Endothelial cell of umbilical vein (primary cell): ENCODE measurements around the gene NCK2. TPM values are rescaled to one million over a fixed set of nuclear protein-coding genes. Genes with fewer than 3 reads are reported as not detected.

ENCODE experiments used
- BruUV-seq: library from RNA; stranded (reverse); fragments of 400-500 nt; replicated peaks from 2 replicates; lab custom pipeline; 2021; lab: Mats Ljungman, UMichigan
- CTCF ChIA-PET: fragments of 300-600, 350-600 bp; sonication (Branson Sonifier 250); formaldehyde crosslinking; loops from one replicate; lab custom pipeline; 2021; ENCODE audit warnings: antibody characterized with exemption, inconsistent platforms; lab: Charles Lee
- POLR2A ChIA-PET: fragments of 300-600, 350-600 bp; sonication (Branson Sonifier 250); formaldehyde crosslinking; loops from one replicate; lab custom pipeline; 2021; ENCODE audit warnings: antibody characterized with exemption, inconsistent platforms; lab: Charles Lee
- DNase-seq: peaks from one replicate; pipeline ENCODE4 v3.0.0-alpha.2; 2011; ENCODE audit warnings: low read depth, low spot score
- FAIRE-seq: peaks from 2 replicates; lab custom pipeline; 2011; peaks lifted over from hg19 to GRCh38; lab: Jason Lieb, UNC
- H2AFZ ChIP-seq: 2 replicates; pipeline ENCODE4 v1.6.0; 2012; ENCODE audit warnings: low read depth, low read length, control low read depth, inconsistent platforms
- H3K27ac ChIP-seq: 2 replicates; pipeline ENCODE4 v1.5.1; 2011; ENCODE audit warnings: low read depth, mild to moderate bottlenecking, control low read depth, low read length, moderate library complexity; ENCODE audit not compliant: insufficient read depth
- H3K27me3 ChIP-seq, 2 experiments: 2 replicates each; pipeline versions ENCODE4 v1.6.0 to v1.6.1; 2011; ENCODE audit warnings: low read length in 2 of 2, mixed read lengths in 1 of 2; ENCODE audit not compliant: control insufficient read depth in 2 of 2, insufficient read depth in 2 of 2
- H3K36me3 ChIP-seq, 2 experiments: 2 replicates in 1 of 2; 3 replicates in 1 of 2; pipeline ENCODE4 v1.5.1; 2011; ENCODE audit warnings: low read length in 2 of 2, mild to moderate bottlenecking in 1 of 2, moderate library complexity in 1 of 2; ENCODE audit not compliant: control insufficient read depth in 2 of 2, insufficient read depth in 2 of 2; ENCODE audit errors: extremely low read depth in 1 of 2
- H3K4me1 ChIP-seq: 3 replicates; pipeline ENCODE4 v1.5.1; 2011; ENCODE audit warnings: mild to moderate bottlenecking, low read length; ENCODE audit not compliant: control insufficient read depth, insufficient read depth; ENCODE audit errors: extremely low read depth
- H3K4me2 ChIP-seq: 2 replicates; pipeline ENCODE4 v1.6.1; 2011; ENCODE audit warnings: low read length, control low read depth, mixed read lengths; ENCODE audit not compliant: insufficient read depth
- H3K4me3 ChIP-seq, 3 experiments: fragments of 200-600 bp in 1 of 3; sonication (generic), shearing (Covaris generic) in 1 of 3; replicated peaks in 1 of 3; 2 replicates each; pipeline ENCODE4 v1.5.1; 2011 to 2016; ENCODE audit warnings: control low read depth in 3 of 3, low read length in 3 of 3, mild to moderate bottlenecking in 2 of 3, inconsistent platforms in 1 of 3, low read depth in 1 of 3, moderate library complexity in 1 of 3; ENCODE audit not compliant: insufficient read depth in 1 of 3
- H3K79me2 ChIP-seq: 2 replicates; pipeline ENCODE4 v1.6.0; 2012; ENCODE audit warnings: low read length, inconsistent platforms; ENCODE audit not compliant: control insufficient read depth, insufficient read depth
- H3K9ac ChIP-seq: replicated peaks from 2 replicates; pipeline ENCODE3; 2011; ENCODE audit warnings: low read length, control low read depth; ENCODE audit not compliant: insufficient read depth; ENCODE audit errors: extremely low read depth
- H3K9me1 ChIP-seq: replicated peaks from 3 replicates; pipeline ENCODE4 v1.6.0; 2011; ENCODE audit warnings: mild to moderate bottlenecking, low read length; ENCODE audit not compliant: control insufficient read depth, insufficient read depth; ENCODE audit errors: extremely low read depth
- H3K9me3 ChIP-seq: replicated peaks from 2 replicates; pipeline ENCODE4 v1.5.1; 2012; ENCODE audit warnings: low read length, inconsistent platforms; ENCODE audit not compliant: control insufficient read depth, insufficient read depth
- H4K20me1 ChIP-seq: replicated peaks from 2 replicates; pipeline ENCODE3; 2011; ENCODE audit warnings: mild to moderate bottlenecking, low read length; ENCODE audit not compliant: control insufficient read depth, insufficient read depth; ENCODE audit errors: extremely low read depth
- EZH2 ChIP-seq: IDR thresholded peaks from 2 replicates; pipeline ENCODE4 v1.6.1; 2012; ENCODE audit warnings: borderline replicate concordance, low read depth, mild to moderate bottlenecking, moderate library complexity, low read length, inconsistent platforms; ENCODE audit not compliant: severe bottlenecking
- FOS ChIP-seq: IDR thresholded peaks from 2 replicates; pipeline ENCODE4 v1.6.1; 2011; ENCODE audit warnings: mild to moderate bottlenecking, low read length, moderate library complexity, borderline replicate concordance; ENCODE audit not compliant: insufficient read depth
- GATA2 ChIP-seq: IDR thresholded peaks from 2 replicates; pipeline ENCODE4 v1.7.0; 2011; ENCODE audit warnings: low read depth, mild to moderate bottlenecking, moderate library complexity, mixed read lengths, low read length; ENCODE audit not compliant: insufficient read length, insufficient read depth
- JUN ChIP-seq: IDR thresholded peaks from 2 replicates; pipeline ENCODE4 v1.6.1; 2011; ENCODE audit warnings: borderline replicate concordance, low read depth; ENCODE audit not compliant: insufficient read length, insufficient read depth
- MAX ChIP-seq: IDR thresholded peaks from 2 replicates; pipeline ENCODE4 v1.6.1; 2011; ENCODE audit not compliant: insufficient read depth, insufficient read length
- MYC ChIP-seq: IDR thresholded peaks from one replicate; pipeline ENCODE4 v1.6.1; 2011; ENCODE audit warnings: mild to moderate bottlenecking, low read depth, low read length
- POLR2A ChIP-seq: IDR thresholded peaks from 2 replicates; pipeline ENCODE4 v1.6.1; 2012; ENCODE audit warnings: low read depth, mild to moderate bottlenecking, control low read depth, low read length
- POLR2AphosphoS5 ChIP-seq: IDR thresholded peaks from 2 replicates; pipeline ENCODE4 v1.6.1; 2012; ENCODE audit warnings: low read depth, mild to moderate bottlenecking, control low read depth, low read length, moderate library complexity; ENCODE audit not compliant: insufficient read depth
- dilution Hi-C: fragments of 300-500 bp; cut with MboI; formaldehyde crosslinking; loops from one replicate; pipeline ENCODE4 v1.15.0; 2019; ENCODE audit warnings: low sequenced_read_pairs; ENCODE audit not compliant: extremely low pct_ligation_motif_present
- intact Hi-C: fragments of 100-400 bp; cut with micrococcal nuclease; formaldehyde crosslinking; loops from one replicate; pipeline ENCODE4 v1.10.0; 2022
- polyA plus RNA-seq, 4 experiments: library from polyadenylated mRNA; depleted of rRNA in 3 of 4; stranded (reverse) in 3 of 4; unstranded in 1 of 4; fragments of >200 nt; gene quantifications; 2 replicates each; pipeline versions ENCODE4 v1.2.1 to v1.2.3, GENCODE V29; 2011 to 2012; ENCODE audit warnings: missing spikeins in 1 of 4
- total RNA-seq: library from RNA; stranded (reverse); gene quantifications from 2 replicates; pipeline ENCODE4 v1.2.3, GENCODE V29; 2021
- TF ChIP-seq, protein P1 (sequence below), 2 donors: IDR thresholded peaks; 1 replicate in 1 of 2; 2 replicates in 1 of 2; pipeline ENCODE4 v1.5.1; 2011; ENCODE audit warnings: low read length in 2 of 2, mild to moderate bottlenecking in 2 of 2, moderate library complexity in 2 of 2, control low read depth in 1 of 2, inconsistent platforms in 1 of 2, low read depth in 1 of 2; ENCODE audit not compliant: insufficient read depth in 1 of 2; ENCODE audit errors: extremely low read depth in 1 of 2

Gene NCK2
- total and polyA plus RNA-seq, 2 donors (not counting 3 experiments of a cell fraction or from before 2014, with no cell fraction given) = 23.8 to 39.1 TPM

DNA sequence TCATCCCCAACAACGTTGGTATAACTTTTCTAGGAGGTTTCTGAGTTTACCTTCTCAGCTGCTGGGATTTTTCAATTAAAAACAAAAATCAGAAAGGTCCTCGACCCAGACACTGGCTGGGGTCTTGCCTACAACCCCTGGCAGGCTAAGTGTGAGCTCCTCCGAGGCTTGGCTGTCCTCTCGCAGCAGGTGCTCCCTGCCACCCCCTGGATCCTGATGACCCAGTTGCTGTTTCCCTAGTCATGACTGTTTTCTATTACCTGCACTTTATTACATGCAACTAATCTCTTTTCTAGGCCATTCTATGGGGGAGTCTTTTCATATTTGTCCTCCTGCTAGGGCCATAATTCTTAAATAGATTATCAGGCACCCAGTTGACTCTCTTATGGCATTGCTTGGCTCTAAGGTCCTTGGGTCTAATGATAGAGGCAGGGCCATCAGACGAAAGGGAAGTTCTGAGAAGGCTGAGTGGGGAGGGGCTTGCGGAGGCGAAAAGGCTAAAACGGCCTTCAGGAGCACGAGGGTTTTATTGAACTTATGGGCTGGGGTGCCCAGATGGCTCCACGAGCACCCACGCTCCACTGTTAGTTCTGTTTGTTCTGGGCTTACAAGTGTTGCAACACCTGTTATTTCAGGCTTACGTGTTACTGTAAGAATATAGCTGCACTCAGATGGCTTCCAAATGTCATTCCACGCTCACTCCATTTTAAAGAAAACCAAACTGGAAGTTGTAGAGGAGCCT lies 166.0 kb downstream of the NCK2 start:
- no peak overlapping the region for H2AFZ ChIP-seq
- CTCF ChIA-PET = no interaction called here
- no peaks in the 10 kb centered on the region for H3K27me3 ChIP-seq
- POLR2A ChIA-PET = no interaction called here
- dilution Hi-C loops = no loop called here
- no TSS peak for BruUV-seq
- no peaks in the 10 kb centered on the region for H4K20me1 ChIP-seq
- intact Hi-C loops = no loop called here
- no peaks in the 10 kb centered on the region for H3K79me2 ChIP-seq
- H3K9me3 ChIP-seq = no peaks in the 10 kb centered on the region
- TF ChIP-seq, protein P1, sequence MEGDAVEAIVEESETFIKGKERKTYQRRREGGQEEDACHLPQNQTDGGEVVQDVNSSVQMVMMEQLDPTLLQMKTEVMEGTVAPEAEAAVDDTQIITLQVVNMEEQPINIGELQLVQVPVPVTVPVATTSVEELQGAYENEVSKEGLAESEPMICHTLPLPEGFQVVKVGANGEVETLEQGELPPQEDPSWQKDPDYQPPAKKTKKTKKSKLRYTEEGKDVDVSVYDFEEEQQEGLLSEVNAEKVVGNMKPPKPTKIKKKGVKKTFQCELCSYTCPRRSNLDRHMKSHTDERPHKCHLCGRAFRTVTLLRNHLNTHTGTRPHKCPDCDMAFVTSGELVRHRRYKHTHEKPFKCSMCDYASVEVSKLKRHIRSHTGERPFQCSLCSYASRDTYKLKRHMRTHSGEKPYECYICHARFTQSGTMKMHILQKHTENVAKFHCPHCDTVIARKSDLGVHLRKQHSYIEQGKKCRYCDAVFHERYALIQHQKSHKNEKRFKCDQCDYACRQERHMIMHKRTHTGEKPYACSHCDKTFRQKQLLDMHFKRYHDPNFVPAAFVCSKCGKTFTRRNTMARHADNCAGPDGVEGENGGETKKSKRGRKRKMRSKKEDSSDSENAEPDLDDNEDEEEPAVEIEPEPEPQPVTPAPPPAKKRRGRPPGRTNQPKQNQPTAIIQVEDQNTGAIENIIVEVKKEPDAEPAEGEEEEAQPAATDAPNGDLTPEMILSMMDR (IDR thresholded peaks at IDR 0.05; ENCODE audit: extremely low read depth in 1 of 2, insufficient read depth in 1 of 2, low read depth in 1 of 2, low read length in 2 of 2) = no peak
- TF ChIP-seq POLR2AphosphoS5 (no peak), POLR2A (no peak), GATA2 (no peak), FOS (no peak), MAX (no peak), EZH2 (no peak), JUN (no peak), MYC (no peak)
- H3K9me1 ChIP-seq = no peaks in the 10 kb centered on the region
- H3K4me3 ChIP-seq = no peak overlapping the region
- no peaks in the 10 kb centered on the region for H3K36me3 ChIP-seq
- H3K9ac ChIP-seq = no peak overlapping the region
- no peak for DNase-seq
- FAIRE-seq = no peak
- no peak overlapping the region for H3K27ac ChIP-seq
- no peak overlapping the region for H3K4me2 ChIP-seq
- H3K4me1 ChIP-seq = no peaks in the 10 kb centered on the region
